ACC112 (cell line): Measurements from ENCODE around the gene MAP4K4.
"Not testable (repeated sequence)": the region's sequence is repeated elsewhere in the genome, so short reads cannot be mapped to it uniquely, and the experiment has no call there.

Source experiments
- H2AFZ ChIP-seq: fragments of 200-600 bp; sonication (generic); one replicate; pipeline ENCODE4 v1.6.0; 2017; ENCODE audit warnings: antibody characterized with exemption, low read length; ENCODE audit not compliant: unreplicated experiment
- H3K27ac ChIP-seq: fragments of 200-600 bp; sonication (generic); 2 replicates; pipeline ENCODE4 v1.5.1; 2014; ENCODE audit warnings: low read depth, mild to moderate bottlenecking, antibody characterized with exemption, low read length, moderate library complexity
- H3K27me3 ChIP-seq: fragments of 200-600 bp; sonication (generic); 2 replicates; pipeline ENCODE4 v1.6.1; 2014; ENCODE audit warnings: mild to moderate bottlenecking, antibody characterized with exemption, low read length, moderate library complexity, mixed read lengths; ENCODE audit not compliant: insufficient read depth
- H3K36me3 ChIP-seq: fragments of 200-600 bp; sonication (generic); 2 replicates; pipeline ENCODE4 v1.6.1; 2016; ENCODE audit warnings: mild to moderate bottlenecking, antibody characterized with exemption, low read length, moderate library complexity, mixed read lengths; ENCODE audit not compliant: insufficient read depth
- H3K4me1 ChIP-seq: fragments of 200-600 bp; sonication (generic); one replicate; pipeline ENCODE4 v1.6.1; 2016; ENCODE audit warnings: low read length, mixed read lengths; ENCODE audit not compliant: insufficient read depth, unreplicated experiment, control insufficient read depth
- H3K4me3 ChIP-seq: fragments of 200-600 bp; sonication (generic); 2 replicates; pipeline ENCODE4 v1.5.1; 2014; ENCODE audit warnings: mild to moderate bottlenecking, low read depth, low read length
- H3K79me2 ChIP-seq: fragments of 200-600 bp; sonication (generic); one replicate; pipeline ENCODE4 v1.6.0; 2016; ENCODE audit warnings: low read length; ENCODE audit not compliant: control insufficient read depth, unreplicated experiment, insufficient read depth

Gene MAP4K4

GRCh38 chr2:101900375-101900774 is 202.9 kb downstream of the MAP4K4 start:
- H2AFZ ChIP-seq: no peak overlapping the region

GRCh38 chr2:101901241-101901640 is 203.7 kb downstream of the MAP4K4 start:
- no peak overlapping the region for H2AFZ ChIP-seq
- peaks cover 8% of the 10 kb centered on the region for H3K36me3 ChIP-seq
- no peak overlapping the region for H3K4me3 ChIP-seq
- no peaks in the 10 kb centered on the region for H3K27me3 ChIP-seq
- H3K27ac ChIP-seq: no peak overlapping the region
- no peaks in the 10 kb centered on the region for H3K4me1 ChIP-seq
- no peaks in the 10 kb centered on the region for H3K79me2 ChIP-seq

More at GRCh38 chr2:101900375-101900774, 202.9 kb downstream of the MAP4K4 start:
- H3K79me2 ChIP-seq: no peaks in the 10 kb centered on the region
- H3K27me3 ChIP-seq: no peaks in the 10 kb centered on the region
- peaks cover 14% of the 10 kb centered on the region for H3K36me3 ChIP-seq
- H3K4me1 ChIP-seq: no peaks in the 10 kb centered on the region
- H3K4me3 ChIP-seq: no peak overlapping the region
- no peak overlapping the region for H3K27ac ChIP-seq

- Histone ChIP-seq H2AFZ (no peak overlapping the region), H3K4me3 (no peak overlapping the region), H3K27me3 (no peaks in the 10 kb centered on the region), H3K27ac (no peak overlapping the region), H3K79me2 (no peaks in the 10 kb centered on the region), H3K4me1 (no peaks in the 10 kb centered on the region), H3K36me3 (no peaks in the 10 kb centered on the region; the same call in 1 of the 2 replicates)
These were observed 204.7 kb downstream of the MAP4K4 start for GRCh38 chr2:101902169-101902568.

GRCh38 chr2:101904916-101905315 is 207.4 kb downstream of the MAP4K4 start:
- no peaks in the 10 kb centered on the region for H3K4me1 ChIP-seq
- H3K4me3 ChIP-seq: no peak overlapping the region
- H3K36me3 ChIP-seq: no peaks in the 10 kb centered on the region
- H3K79me2 ChIP-seq: no peaks in the 10 kb centered on the region
- H2AFZ ChIP-seq: no peak overlapping the region
- no peaks in the 10 kb centered on the region for H3K27me3 ChIP-seq
- no peak overlapping the region for H3K27ac ChIP-seq

GRCh38 chr2:101905746-101906336 is 208.3 kb downstream of the MAP4K4 start:
- no peaks in the 10 kb centered on the region for H3K79me2 ChIP-seq
- H3K36me3 ChIP-seq: no peaks in the 10 kb centered on the region
- no peak overlapping the region for H3K4me3 ChIP-seq
- no peak overlapping the region for H2AFZ ChIP-seq
- no peaks in the 10 kb centered on the region for H3K4me1 ChIP-seq
- no peaks in the 10 kb centered on the region for H3K27me3 ChIP-seq
- H3K27ac ChIP-seq: no peak overlapping the region

GRCh38 chr2:101909760-101910159 is 212.3 kb downstream of the MAP4K4 start:
- Histone ChIP-seq H3K27me3 (no peaks in the 10 kb centered on the region), H3K79me2 (no peaks in the 10 kb centered on the region), H3K4me1 (no peaks in the 10 kb centered on the region), H2AFZ (no peak overlapping the region), H3K36me3 (no peaks in the 10 kb centered on the region), H3K27ac (no peak overlapping the region), H3K4me3 (no peak overlapping the region)

GRCh38 chr2:101912545-101912944 is 215.0 kb downstream of the MAP4K4 start:
- Histone ChIP-seq H3K79me2 (no peaks in the 10 kb centered on the region), H3K27me3 (no peaks in the 10 kb centered on the region), H3K4me1 (no peaks in the 10 kb centered on the region), H3K27ac (no peak overlapping the region), H3K4me3 (no peak overlapping the region), H2AFZ (no peak overlapping the region), H3K36me3 (no peaks in the 10 kb centered on the region)

- Histone ChIP-seq H3K4me3 (no peak overlapping the region), H3K36me3 (no peaks in the 10 kb centered on the region), H3K27ac (no peak overlapping the region), H3K79me2 (no peaks in the 10 kb centered on the region), H3K27me3 (no peaks in the 10 kb centered on the region), H2AFZ (no peak overlapping the region), H3K4me1 (no peaks in the 10 kb centered on the region)
These were observed 223.9 kb downstream of the MAP4K4 start for GRCh38 chr2:101921319-101921952.

- no peaks in the 10 kb centered on the region for H3K36me3 ChIP-seq
- no peaks in the 10 kb centered on the region for H3K79me2 ChIP-seq
- no peaks in the 10 kb centered on the region for H3K4me1 ChIP-seq
- no peaks in the 10 kb centered on the region for H3K27me3 ChIP-seq
- H3K4me3 ChIP-seq: no peak overlapping the region
- H3K27ac ChIP-seq: no peak overlapping the region
- no peak overlapping the region for H2AFZ ChIP-seq
These were observed 224.4 kb downstream of the MAP4K4 start for GRCh38 chr2:101921953-101922325.

- H3K27me3 ChIP-seq, H3K36me3 ChIP-seq: not testable (repeated sequence)
These were observed 226.8 kb downstream of the MAP4K4 start for GRCh38 chr2:101924311-101924710.

GRCh38 chr2:101930019-101930418 is 232.5 kb downstream of the MAP4K4 start:
- H3K27me3 ChIP-seq: no peaks in the 10 kb centered on the region

More at GRCh38 chr2:101924311-101924710, 226.8 kb downstream of the MAP4K4 start:
- H3K4me3 ChIP-seq, H3K4me1 ChIP-seq, H3K79me2 ChIP-seq, H3K27ac ChIP-seq, H2AFZ ChIP-seq: not testable (repeated sequence)

More at GRCh38 chr2:101930019-101930418, 232.5 kb downstream of the MAP4K4 start:
- H3K79me2 ChIP-seq: no peaks in the 10 kb centered on the region
- no peaks in the 10 kb centered on the region for H3K36me3 ChIP-seq
- H3K4me1 ChIP-seq: no peaks in the 10 kb centered on the region
- no peak overlapping the region for H3K27ac ChIP-seq
- no peak overlapping the region for H2AFZ ChIP-seq
- no peak overlapping the region for H3K4me3 ChIP-seq
